Mesendoderm (in vitro differentiated cells): ENCODE results near the gene COPS9.
A peak's percentile ranks its signal among the peaks of the same experiment; 100 is the strongest.

Experiments used
- DNase-seq: peaks from one replicate; pipeline ENCODE4 v3.0.0; 2013
- H2AK5ac ChIP-seq: 2 replicates; pipeline ENCODE4 v1.6.1; 2013; ENCODE audit warnings: low read length, inconsistent platforms
- H2BK120ac ChIP-seq: 2 replicates; pipeline ENCODE4 v1.6.1; 2013; ENCODE audit warnings: low read depth, mild to moderate bottlenecking, low read length, moderate library complexity, mixed read lengths
- H2BK15ac ChIP-seq: replicated peaks from 2 replicates; pipeline ENCODE4 v1.6.1; 2013; ENCODE audit warnings: low read depth, mild to moderate bottlenecking, moderate library complexity
- H2BK5ac ChIP-seq: 2 replicates; pipeline ENCODE4 v1.6.1; 2013; ENCODE audit warnings: low read length, inconsistent platforms
- H3K18ac ChIP-seq: 2 replicates; pipeline ENCODE4 v1.6.1; 2013; ENCODE audit warnings: mild to moderate bottlenecking, low read length, mixed read lengths
- H3K23ac ChIP-seq: one replicate; pipeline ENCODE4 v1.6.1; 2013; ENCODE audit warnings: low read length
- H3K27ac ChIP-seq: 2 replicates; pipeline ENCODE4 v1.5.1; 2013; ENCODE audit warnings: low read depth, mild to moderate bottlenecking, inconsistent platforms, low read length, moderate library complexity
- H3K27me3 ChIP-seq: 2 replicates; pipeline ENCODE4 v1.6.1; 2013; ENCODE audit warnings: low read length, control low read depth, mild to moderate bottlenecking, inconsistent platforms; ENCODE audit not compliant: insufficient read depth, poor library complexity
- H3K36me3 ChIP-seq: 2 replicates; pipeline ENCODE4 v1.6.1; 2013; ENCODE audit warnings: low read length, inconsistent platforms; ENCODE audit not compliant: control insufficient read depth, insufficient read depth
- H3K4ac ChIP-seq: one replicate; pipeline ENCODE4 v1.6.1; 2013; ENCODE audit warnings: low read depth, mild to moderate bottlenecking, low read length, moderate library complexity
- H3K4me1 ChIP-seq: 2 replicates; pipeline ENCODE4 v1.6.1; 2013; ENCODE audit warnings: low read depth, low read length, inconsistent platforms; ENCODE audit not compliant: control insufficient read depth
- H3K4me2 ChIP-seq: 2 replicates; pipeline ENCODE4 v1.6.1; 2013; ENCODE audit warnings: low read length
- H3K4me3 ChIP-seq: 2 replicates; pipeline ENCODE4 v1.5.1; 2013; ENCODE audit warnings: mild to moderate bottlenecking, low read length
- H3K56ac ChIP-seq: one replicate; pipeline ENCODE4 v1.6.1; 2013; ENCODE audit warnings: low read length
- H3K79me1 ChIP-seq: 2 replicates; pipeline ENCODE4 v1.6.1; 2013; ENCODE audit warnings: low read length, inconsistent platforms
- H3K79me2 ChIP-seq: 2 replicates; pipeline ENCODE4 v1.6.1; 2013; ENCODE audit warnings: mild to moderate bottlenecking, low read length; ENCODE audit not compliant: control insufficient read depth, insufficient read depth
- H3K9ac ChIP-seq: 2 replicates; pipeline ENCODE4 v1.6.1; 2013; ENCODE audit warnings: low read length, inconsistent platforms
- H4K5ac ChIP-seq: one replicate; pipeline ENCODE4 v1.6.1; 2013; ENCODE audit warnings: low read length
- H4K8ac ChIP-seq: one replicate; pipeline ENCODE4 v1.6.1; 2013; ENCODE audit warnings: low read depth, mild to moderate bottlenecking, control low read depth, low read length, moderate library complexity
- whole genome bisulfite sequencing: extraction: QIAGEN DNeasy Blood & Tissue Kit; methylation state at CpG from one replicate; pipeline ENCODE4 v1.1.7; 2013; ENCODE audit warnings: low lambda C conversion rate, missing lambda C conversion rate; ENCODE audit not compliant: insufficient coverage; ENCODE audit errors: extremely low coverage; 5-methylcytosine and 5-hydroxymethylcytosine counted together

COPS9 gene

GRCh38 chr2:240182001-240182400, 45.9 kb upstream of the COPS9 start:
- no peak overlapping the region for H3K27ac ChIP-seq
- H3K23ac ChIP-seq: no peak overlapping the region
- no peaks in the 10 kb centered on the region for H3K79me2 ChIP-seq
- no peak overlapping the region for H2BK5ac ChIP-seq
- WGBS: no CpG with 5 or more reads among the region's 5 CpGs
- H3K56ac ChIP-seq: no peak overlapping the region
- no peak overlapping the region for H4K5ac ChIP-seq
- no peak overlapping the region for H3K18ac ChIP-seq
- no peak overlapping the region for H2BK120ac ChIP-seq
- no peak overlapping the region for H3K4me3 ChIP-seq
- H2BK15ac ChIP-seq: no peak overlapping the region
- H3K36me3 ChIP-seq: no peaks in the 10 kb centered on the region
- no peaks in the 10 kb centered on the region for H3K27me3 ChIP-seq
- H4K8ac ChIP-seq: no peak overlapping the region
- H3K4me1 ChIP-seq: no peaks in the 10 kb centered on the region
- no peak overlapping the region for H3K4ac ChIP-seq
- H3K79me1 ChIP-seq: no peaks in the 10 kb centered on the region
- DNase-seq: no peak
- H3K9ac ChIP-seq: no peak overlapping the region
- no peak overlapping the region for H3K4me2 ChIP-seq
- H2AK5ac ChIP-seq: no peak overlapping the region

- Histone ChIP-seq H3K36me3 (no peaks in the 10 kb centered on the region), H2BK120ac (no peak overlapping the region), H3K27me3 (no peaks in the 10 kb centered on the region), H3K18ac (no peak overlapping the region), H3K4me1 (no peaks in the 10 kb centered on the region), H3K27ac (no peak overlapping the region), H3K79me1 (no peaks in the 10 kb centered on the region), H4K5ac (no peak overlapping the region), H3K4me3 (no peak overlapping the region), H3K9ac (no peak overlapping the region), H3K79me2 (no peaks in the 10 kb centered on the region), H3K56ac (no peak overlapping the region), H3K4ac (no peak overlapping the region), H2BK5ac (no peak overlapping the region), H4K8ac (no peak overlapping the region), H2BK15ac (no peak overlapping the region), H3K23ac (no peak overlapping the region), H3K4me2 (no peak overlapping the region), H2AK5ac (no peak overlapping the region)
- no CpG with 5 or more reads among the region's 8 CpGs for WGBS
- DNase-seq: no peak
Observed at GRCh38 chr2:240179941-240180666, 44.0 kb upstream of the COPS9 start.

- Histone ChIP-seq H2BK15ac (no peak overlapping the region), H3K4me1 (no peaks in the 10 kb centered on the region), H3K4me2 (no peak overlapping the region), H3K36me3 (no peaks in the 10 kb centered on the region), H3K4me3 (no peak overlapping the region), H3K79me1 (no peaks in the 10 kb centered on the region), H3K56ac (no peak overlapping the region), H3K79me2 (no peaks in the 10 kb centered on the region), H2BK5ac (no peak overlapping the region), H3K27me3 (no peaks in the 10 kb centered on the region), H4K5ac (no peak overlapping the region), H3K23ac (no peak overlapping the region), H2BK120ac (no peak overlapping the region), H4K8ac (no peak overlapping the region), H3K18ac (no peak overlapping the region), H2AK5ac (no peak overlapping the region), H3K9ac (no peak overlapping the region), H3K27ac (no peak overlapping the region), H3K4ac (no peak overlapping the region)
- DNase-seq: peak; percentile 33
- no CpG with 5 or more reads among the region's 11 CpGs for WGBS
Observed at GRCh38 chr2:240179186-240179815, 43.2 kb upstream of the COPS9 start.

GRCh38 chr2:240178564-240178963, 42.5 kb upstream of the COPS9 start:
- no peak overlapping the region for H3K9ac ChIP-seq
- no peaks in the 10 kb centered on the region for H3K27me3 ChIP-seq
- no peaks in the 10 kb centered on the region for H3K4me1 ChIP-seq
- no peak overlapping the region for H3K4me2 ChIP-seq
- no peak overlapping the region for H3K4ac ChIP-seq
- H4K8ac ChIP-seq: no peak overlapping the region
- H3K27ac ChIP-seq: no peak overlapping the region
- no peak overlapping the region for H3K4me3 ChIP-seq
- no peak overlapping the region for H3K56ac ChIP-seq
- H3K23ac ChIP-seq: no peak overlapping the region
- H2BK5ac ChIP-seq: no peak overlapping the region
- no peak overlapping the region for H3K18ac ChIP-seq
- H3K79me2 ChIP-seq: no peaks in the 10 kb centered on the region
- no peak overlapping the region for H2AK5ac ChIP-seq
- H4K5ac ChIP-seq: no peak overlapping the region
- H2BK120ac ChIP-seq: no peak overlapping the region
- WGBS: no CpG with 5 or more reads among the region's 3 CpGs
- DNase-seq: peak; percentile 9
- no peak overlapping the region for H2BK15ac ChIP-seq
- H3K79me1 ChIP-seq: no peaks in the 10 kb centered on the region
- H3K36me3 ChIP-seq: no peaks in the 10 kb centered on the region

- H3K4ac ChIP-seq: no peak overlapping the region
- H4K8ac ChIP-seq: no peak overlapping the region
- H3K4me3 ChIP-seq: no peak overlapping the region
- H3K79me2 ChIP-seq: no peaks in the 10 kb centered on the region
- no peak overlapping the region for H4K5ac ChIP-seq
- no peak overlapping the region for H2BK5ac ChIP-seq
- no peak overlapping the region for H3K56ac ChIP-seq
- H2BK15ac ChIP-seq: no peak overlapping the region
- H3K79me1 ChIP-seq: no peaks in the 10 kb centered on the region
- H3K4me1 ChIP-seq: no peaks in the 10 kb centered on the region
- no peak for DNase-seq
- no peaks in the 10 kb centered on the region for H3K27me3 ChIP-seq
- H3K36me3 ChIP-seq: no peaks in the 10 kb centered on the region
- H3K27ac ChIP-seq: no peak overlapping the region
- no peak overlapping the region for H3K9ac ChIP-seq
- 100% methylated on average over 2 of the region's 7 CpGs for WGBS
- H3K18ac ChIP-seq: no peak overlapping the region
- H3K23ac ChIP-seq: no peak overlapping the region
- no peak overlapping the region for H2BK120ac ChIP-seq
- H2AK5ac ChIP-seq: no peak overlapping the region
- H3K4me2 ChIP-seq: no peak overlapping the region
Observed at GRCh38 chr2:240174496-240174895, 38.4 kb upstream of the COPS9 start.
